ENCODE data around the gene ZNF407. TPM values are rescaled to one million over a fixed set of nuclear protein-coding genes. Genes with fewer than 3 reads are reported as not detected.

The ZNF407 gene
- polyA plus RNA-seq, 5 donors, result 9.0 to 11.3 (median 10.2) TPM

Other genes starting within 250 kb of the ZNF407 start
- under 1 TPM; 0.05 to 0.85 (median 0.36) TPM for gene DIPK1C, start 140.6 kb upstream of the ZNF407 start, polyA plus RNA-seq (ENCODE audit: insufficient read depth in 1 of 5, insufficient read length in 5 of 5, low replicate concordance in 1 of 5)
- gene CNDP2, start 101.5 kb upstream of the ZNF407 start, polyA plus RNA-seq (ENCODE audit: insufficient read depth in 1 of 5, insufficient read length in 5 of 5, low replicate concordance in 1 of 5), result 100 to 1,000 TPM in 4 of 5 donors, 10 to 100 TPM in 1; 99.8 to 121 (median 107) TPM
- gene CNDP1, start 63.4 kb upstream of the ZNF407 start, polyA plus RNA-seq (ENCODE audit: insufficient read depth in 1 of 5, insufficient read length in 5 of 5, low replicate concordance in 1 of 5), result under 1 TPM; 0.28 to 0.69 (median 0.47) TPM

Data from right lung (tissue), 5 donors.